HG02938 (cell line): ENCODE results near the gene BMP5.

Experiments
- ATAC-seq: cut with Tn5 transposase; IDR thresholded peaks from one replicate; pipeline ENCODE4 v1.9.1; 2021; ENCODE audit warnings: mild to moderate bottlenecking, moderate library complexity; ENCODE audit not compliant: unreplicated experiment

The BMP5 gene

GRCh38 chr6:55818482-55818881 is 56.9 kb downstream of the BMP5 start:
- ATAC-seq = no peak

- ATAC-seq = peak; percentile 70
These were observed 62.9 kb downstream of the BMP5 start for GRCh38 chr6:55812509-55812908.

GRCh38 chr6:55811074-55811473 is 64.3 kb downstream of the BMP5 start:
- ATAC-seq = no peak

GRCh38 chr6:55802259-55802658 is 73.1 kb downstream of the BMP5 start:
- no peak for ATAC-seq

GRCh38 chr6:55798571-55798970 is 76.8 kb downstream of the BMP5 start:
- ATAC-seq = no peak

- ATAC-seq = no peak
These were observed 81.1 kb downstream of the BMP5 start for GRCh38 chr6:55794136-55794812.

GRCh38 chr6:55785273-55785672 is 90.1 kb downstream of the BMP5 start:
- ATAC-seq = no peak

- ATAC-seq = no peak
These were observed 93.1 kb downstream of the BMP5 start for GRCh38 chr6:55782275-55782674.

- ATAC-seq = peak; percentile 84
These were observed 96.7 kb downstream of the BMP5 start for GRCh38 chr6:55778705-55779104.

- ATAC-seq = no peak
These were observed 97.9 kb downstream of the BMP5 start for GRCh38 chr6:55777469-55777868.

- no peak for ATAC-seq
These were observed 99.3 kb downstream of the BMP5 start for GRCh38 chr6:55776113-55776512.

- no peak for ATAC-seq
These were observed 100.4 kb downstream of the BMP5 start for GRCh38 chr6:55775029-55775318.

- no peak for ATAC-seq
These were observed 100.9 kb downstream of the BMP5 start for GRCh38 chr6:55774286-55775028.

- no peak for ATAC-seq
These were observed 101.7 kb downstream of the BMP5 start for GRCh38 chr6:55773620-55774216.

GRCh38 chr6:55772730-55773129 is 102.7 kb downstream of the BMP5 start:
- ATAC-seq = no peak

GRCh38 chr6:55759536-55759935 is 115.9 kb downstream of the BMP5 start:
- no peak for ATAC-seq

GRCh38 chr6:55758156-55758937 is 117.0 kb downstream of the BMP5 start:
- ATAC-seq = no peak

- ATAC-seq = no peak
These were observed 118.8 kb downstream of the BMP5 start for GRCh38 chr6:55756531-55757031.

GRCh38 chr6:55748880-55749279 is 126.5 kb downstream of the BMP5 start:
- ATAC-seq = no peak

- ATAC-seq = no peak
These were observed 128.9 kb downstream of the BMP5 start for GRCh38 chr6:55746473-55746872.

- no peak for ATAC-seq
These were observed 141.1 kb downstream of the BMP5 start for GRCh38 chr6:55734256-55734655.
